Gastrocnemius medialis (tissue), 4 donors: Measurements from ENCODE around the gene PGA4. TPM values are rescaled to one million over a fixed set of nuclear protein-coding genes. Genes with fewer than 3 reads are reported as not detected.
"Not testable (repeated sequence)": the region's sequence is repeated elsewhere in the genome, so short reads cannot be mapped to it uniquely, and the experiment has no call there.

Source experiments
- ATAC-seq, 2 donors: fragments of 150-250 bp; one replicate each; pipeline ENCODE4 v1.9.1; 2016
- DNase-seq, 2 donors: peaks; one replicate each; pipeline ENCODE4 v3.0.0-alpha.2; 2019
- H3K27ac ChIP-seq, 4 donors: fragments of 200-600 bp; sonication (generic); 1 replicate in 1 of 4; 2 replicates in 3 of 4; pipeline ENCODE4 v1.5.1; 2016 to 2018; ENCODE audit warnings: mild to moderate bottlenecking in 2 of 4, moderate library complexity in 1 of 4
- H3K27me3 ChIP-seq, 3 donors: fragments of 200-600 bp; sonication (generic) in 2 of 3; 1 replicate in 1 of 3; 2 replicates in 2 of 3; pipeline versions ENCODE4 v1.5.1 to v1.6.0; 2016 to 2019; ENCODE audit warnings: mild to moderate bottlenecking in 1 of 3, moderate library complexity in 1 of 3
- H3K36me3 ChIP-seq, 2 donors: fragments of 200-600 bp; sonication (generic) in 1 of 2; one replicate each; pipeline ENCODE4 v1.5.1; 2017 to 2018
- H3K4me1 ChIP-seq, 2 donors: fragments of 200-600 bp; sonication (generic) in 1 of 2; one replicate each; pipeline ENCODE4 v1.5.1; 2016 to 2017; ENCODE audit warnings: mild to moderate bottlenecking in 2 of 2
- H3K4me3 ChIP-seq, 4 donors: fragments of 200-600 bp; sonication (generic) in 3 of 4; 1 replicate in 1 of 4; 2 replicates in 3 of 4; pipeline ENCODE4 v1.5.1; 2016 to 2019; ENCODE audit warnings: mild to moderate bottlenecking in 2 of 4
- H3K9me3 ChIP-seq, 3 donors: fragments of 200-600 bp; sonication (generic) in 2 of 3; 1 replicate in 1 of 3; 2 replicates in 2 of 3; pipeline ENCODE4 v1.5.1; 2016 to 2019
- POLR2A ChIP-seq, 2 donors: fragments of 450-650 bp; IDR thresholded peaks; one replicate each; pipeline ENCODE4 v1.6.1; 2017; ENCODE audit warnings: antibody characterized with exemption in 2 of 2, mild to moderate bottlenecking in 2 of 2, moderate library complexity in 2 of 2
- in situ Hi-C, 4 donors: fragments of 200-750 bp; cut with MboI; loops; one replicate each; pipeline versions ENCODE4 v1.15.0 to v1.8.0; 2017; ENCODE audit warnings: low sequenced_read_pairs in 4 of 4
- intact Hi-C: fragments of 100-400 bp; cut with DNase I; formaldehyde crosslinking; loops from one replicate; pipeline ENCODE4 v1.15.1; 2023; ENCODE audit warnings: low total_unique reads
- total RNA-seq, 4 donors: library from RNA; depleted of rRNA; stranded (reverse); fragments of >200 nt; gene quantifications; one replicate each; pipeline versions ENCODE4 v1.1.0 to v1.2.3, GENCODE V29; 2016
- TF ChIP-seq, protein P1 (sequence below), 5 experiments: fragments of 450-650 bp in 3 of 5; fragments of 200-600 bp in 2 of 5; sonication (generic) in 2 of 5; IDR thresholded peaks in 4 of 5; conservative IDR thresholded peaks in 1 of 5; 1 replicate in 4 of 5; 2 replicates in 1 of 5; pipeline ENCODE4 v1.5.1; 2016 to 2019; ENCODE audit warnings: antibody characterized with exemption in 5 of 5, mild to moderate bottlenecking in 3 of 5, moderate library complexity in 3 of 5

PGA4 gene
- total RNA-seq, 4 donors from 2014 or later: 1.6 to 1.9 TPM; not detected in 2

DNA sequence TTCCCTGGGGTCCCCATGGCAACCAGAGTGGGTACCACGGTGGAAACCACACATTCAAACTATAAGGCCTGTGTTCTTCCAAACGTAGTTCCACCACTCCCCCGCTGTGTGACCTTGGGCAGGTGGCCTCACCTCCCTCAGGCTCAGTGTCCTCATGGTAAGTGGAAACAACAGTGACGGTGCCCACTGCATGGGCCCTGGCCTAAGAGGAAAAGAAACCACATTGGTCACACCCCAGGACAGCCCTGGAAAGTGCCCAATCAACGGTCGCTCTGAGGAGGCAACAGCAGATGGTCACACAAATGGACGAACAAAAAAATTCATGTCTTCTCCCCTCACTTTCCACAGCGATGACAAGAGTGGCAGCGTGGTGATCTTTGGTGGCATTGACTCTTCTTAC lies 25.9 kb downstream of the PGA4 start:
- H3K36me3 ChIP-seq, H3K4me1 ChIP-seq, H3K27me3 ChIP-seq, DNase-seq, ATAC-seq, in situ Hi-C loops, intact Hi-C loops, H3K9me3 ChIP-seq, H3K4me3 ChIP-seq, H3K27ac ChIP-seq: not testable (repeated sequence)

DNA sequence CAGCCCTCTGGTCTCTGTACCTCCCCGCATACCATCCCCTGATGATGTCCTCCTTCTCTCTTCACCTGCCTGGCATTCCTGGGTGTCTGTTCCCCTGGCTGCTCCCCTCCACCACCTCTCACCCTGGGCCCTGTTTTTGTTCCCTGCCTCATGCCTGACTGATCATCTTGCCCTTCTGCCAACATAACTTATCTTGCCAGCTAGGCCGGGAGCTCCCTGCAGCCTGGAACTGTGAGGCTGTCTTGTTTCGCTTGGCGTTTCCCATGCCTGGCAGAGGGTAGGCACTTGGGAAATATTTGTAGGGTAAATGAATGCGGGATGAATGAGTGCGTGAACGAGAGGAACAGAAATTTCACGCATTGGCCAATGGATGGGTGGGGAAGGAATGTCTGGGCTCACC lies 27.1 kb downstream of the PGA4 start:
- ATAC-seq, DNase-seq, intact Hi-C loops, H3K9me3 ChIP-seq, H3K27me3 ChIP-seq, H3K4me3 ChIP-seq, H3K36me3 ChIP-seq, in situ Hi-C loops, H3K27ac ChIP-seq, H3K4me1 ChIP-seq: not testable (repeated sequence)

DNA sequence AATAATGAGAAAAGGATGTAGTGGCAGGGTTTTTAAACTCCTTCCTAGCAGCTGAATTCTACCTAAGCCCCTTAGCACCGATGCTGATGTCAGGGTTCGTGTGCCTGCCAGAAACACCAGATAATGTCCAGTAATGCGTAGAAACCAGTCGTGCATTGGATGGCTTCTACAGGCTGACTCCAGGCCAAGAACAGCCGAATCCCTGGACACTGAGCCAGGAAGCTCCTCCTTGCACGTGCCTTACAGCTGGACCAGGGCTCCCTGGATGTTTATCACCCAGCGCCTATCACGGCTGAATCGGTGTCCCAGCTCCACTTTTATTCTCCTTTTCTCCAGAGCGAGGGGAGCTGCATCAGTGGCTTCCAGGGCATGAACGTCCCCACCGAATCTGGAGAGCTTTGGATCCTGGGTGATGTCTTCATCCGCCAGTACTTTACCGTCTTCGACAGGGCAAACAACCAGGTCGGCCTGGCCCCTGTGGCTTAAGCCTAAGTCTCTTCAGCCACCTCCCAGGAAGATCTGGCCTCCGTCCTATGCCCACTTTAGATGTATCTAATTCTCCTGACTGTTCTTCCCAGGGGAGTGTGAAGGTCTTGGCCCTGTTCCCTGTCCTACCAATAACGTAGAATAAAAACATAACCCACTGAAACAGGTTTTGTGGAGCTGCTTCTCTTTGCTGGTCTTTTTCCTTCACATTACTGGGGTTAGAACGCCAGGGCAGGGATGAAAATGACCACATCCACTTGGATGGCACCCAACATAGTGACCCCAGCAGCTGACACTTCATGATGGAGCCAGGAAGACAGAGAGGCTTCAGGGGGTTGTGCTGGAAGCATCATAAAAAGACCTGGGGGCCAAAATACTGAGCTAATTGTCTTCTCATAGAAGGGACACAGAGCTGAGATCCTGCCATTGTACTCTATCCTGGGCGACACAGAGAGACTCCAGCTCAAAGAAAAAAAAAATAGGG lies 28.9 kb downstream of the PGA4 start:
- H3K4me1 ChIP-seq, H3K4me3 ChIP-seq, H3K9me3 ChIP-seq, in situ Hi-C loops, H3K27ac ChIP-seq, intact Hi-C loops, H3K36me3 ChIP-seq, H3K27me3 ChIP-seq: not testable (repeated sequence)
- DNase-seq (peak in 1 of 2 donors; percentile 36), ATAC-seq (peak in 1 of 2 donors; percentile 68)

DNA sequence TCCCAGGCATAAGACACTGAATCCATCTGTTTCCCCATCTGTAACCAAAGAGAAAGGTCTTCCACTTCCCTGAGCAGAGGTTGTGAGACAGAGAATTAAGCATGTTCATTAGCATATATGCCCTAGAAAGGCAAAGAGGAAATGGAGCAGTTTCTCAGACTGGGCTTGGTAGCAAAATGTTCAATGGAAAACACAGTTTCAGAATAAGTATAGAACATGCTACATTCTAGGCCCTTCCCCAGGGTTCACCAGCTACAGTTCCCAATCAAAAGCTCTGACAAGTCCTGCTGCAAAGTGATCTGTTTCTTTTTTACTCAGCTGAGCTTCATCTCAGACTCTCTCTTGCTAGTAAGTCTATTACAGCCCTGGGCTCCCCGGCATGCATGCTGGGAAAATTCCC lies 30.2 kb downstream of the PGA4 start:
- H3K4me1 ChIP-seq, intact Hi-C loops, ATAC-seq, H3K27me3 ChIP-seq, in situ Hi-C loops, H3K9me3 ChIP-seq, H3K4me3 ChIP-seq, H3K27ac ChIP-seq, H3K36me3 ChIP-seq, DNase-seq: not testable (repeated sequence)

DNA sequence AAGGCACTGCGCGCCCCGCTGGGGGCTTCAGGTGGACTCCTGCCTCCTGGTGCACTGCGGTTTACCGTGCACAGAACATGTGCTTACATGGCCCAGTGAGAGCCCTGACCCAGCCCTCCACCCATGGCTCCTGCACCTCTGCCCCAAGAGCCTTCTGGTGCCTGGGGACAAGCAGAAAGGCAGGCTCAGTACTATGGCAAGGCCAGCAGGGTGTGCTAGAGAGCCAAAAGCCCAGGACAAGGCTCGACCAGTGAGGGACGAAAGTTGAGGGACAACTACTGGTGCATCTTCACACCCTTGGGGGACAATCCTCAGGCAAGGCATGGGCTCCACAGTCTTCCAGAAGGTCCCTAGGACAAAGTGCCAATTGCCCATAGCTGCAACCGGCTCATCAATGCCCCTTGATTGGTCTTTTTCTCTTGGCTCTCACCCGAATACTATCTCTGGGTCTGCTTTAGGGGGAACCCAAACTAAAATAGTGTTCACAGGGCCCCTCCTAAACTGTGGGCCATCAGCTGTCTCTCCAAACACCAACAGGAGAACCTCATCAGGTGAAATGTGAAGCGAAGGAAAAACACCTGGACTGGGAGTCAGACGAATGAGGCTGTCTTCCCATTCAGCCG lies 32.4 kb downstream of the PGA4 start:
- no peaks in the 10 kb centered on the region for H3K9me3 ChIP-seq
- H3K36me3 ChIP-seq: no peaks in the 10 kb centered on the region
- in situ Hi-C loops (no loop called here), intact Hi-C loops (no loop called here)
- no peak overlapping the region for H3K27ac ChIP-seq
- ATAC-seq (peak in 1 of 2 donors; percentile 56), DNase-seq (peak; percentile 10 to 18)
- H3K4me1 ChIP-seq: no peaks in the 10 kb centered on the region
- no peaks in the 10 kb centered on the region for H3K27me3 ChIP-seq
- TF ChIP-seq, protein P1, sequence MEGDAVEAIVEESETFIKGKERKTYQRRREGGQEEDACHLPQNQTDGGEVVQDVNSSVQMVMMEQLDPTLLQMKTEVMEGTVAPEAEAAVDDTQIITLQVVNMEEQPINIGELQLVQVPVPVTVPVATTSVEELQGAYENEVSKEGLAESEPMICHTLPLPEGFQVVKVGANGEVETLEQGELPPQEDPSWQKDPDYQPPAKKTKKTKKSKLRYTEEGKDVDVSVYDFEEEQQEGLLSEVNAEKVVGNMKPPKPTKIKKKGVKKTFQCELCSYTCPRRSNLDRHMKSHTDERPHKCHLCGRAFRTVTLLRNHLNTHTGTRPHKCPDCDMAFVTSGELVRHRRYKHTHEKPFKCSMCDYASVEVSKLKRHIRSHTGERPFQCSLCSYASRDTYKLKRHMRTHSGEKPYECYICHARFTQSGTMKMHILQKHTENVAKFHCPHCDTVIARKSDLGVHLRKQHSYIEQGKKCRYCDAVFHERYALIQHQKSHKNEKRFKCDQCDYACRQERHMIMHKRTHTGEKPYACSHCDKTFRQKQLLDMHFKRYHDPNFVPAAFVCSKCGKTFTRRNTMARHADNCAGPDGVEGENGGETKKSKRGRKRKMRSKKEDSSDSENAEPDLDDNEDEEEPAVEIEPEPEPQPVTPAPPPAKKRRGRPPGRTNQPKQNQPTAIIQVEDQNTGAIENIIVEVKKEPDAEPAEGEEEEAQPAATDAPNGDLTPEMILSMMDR (IDR thresholded peaks at IDR 0.05 in 4 of 5, conservative IDR thresholded peaks at IDR 0.05 in 1 of 5): peak; percentile 20 to 71 (median 53)
- no peak for TF ChIP-seq POLR2A (IDR thresholded peaks at IDR 0.05)
- H3K4me3 ChIP-seq: no peak overlapping the region

DNA sequence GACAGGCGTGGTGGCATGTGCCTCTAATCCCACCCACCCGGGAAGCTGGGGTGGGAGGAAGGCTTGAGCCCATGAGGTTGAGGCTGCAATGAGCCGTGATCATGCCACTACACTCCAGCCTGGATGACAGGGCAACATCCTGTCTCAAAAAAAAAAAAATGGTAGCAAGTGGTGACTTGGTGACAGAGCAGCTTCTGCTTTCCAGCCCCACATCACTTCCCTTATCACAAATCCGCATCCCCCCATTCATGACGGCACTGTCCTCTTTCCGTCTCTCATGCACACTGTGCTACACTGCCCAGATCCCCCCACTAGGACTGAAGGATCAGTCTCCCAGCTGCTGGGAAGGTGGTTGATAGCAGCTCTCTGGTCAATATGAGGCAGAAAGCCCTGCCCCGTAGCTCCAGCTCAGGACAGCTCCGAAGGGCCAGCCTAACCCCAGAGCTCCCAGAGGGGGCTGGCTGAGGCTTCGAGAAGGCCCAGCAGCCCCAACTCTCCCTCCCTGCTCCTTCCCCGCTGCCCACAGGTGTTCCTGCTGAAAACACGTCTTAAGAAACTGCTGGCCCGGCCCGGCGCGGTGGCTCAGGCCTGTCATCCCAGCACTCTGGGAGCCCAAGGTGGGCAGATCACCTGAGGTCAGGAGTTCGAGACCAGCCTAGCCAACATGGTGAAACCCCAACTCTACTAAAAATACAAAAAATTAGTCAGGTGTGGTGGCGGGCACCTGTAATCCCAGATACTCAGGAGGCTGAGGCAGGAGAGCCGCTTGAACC lies 34.7 kb downstream of the PGA4 start:
- TF ChIP-seq, protein P1 (IDR thresholded peaks at IDR 0.05 in 4 of 5, conservative IDR thresholded peaks at IDR 0.05 in 1 of 5): no peak
- no peak for TF ChIP-seq POLR2A (IDR thresholded peaks at IDR 0.05)
- no peaks in the 10 kb centered on the region for H3K27me3 ChIP-seq
- H3K4me3 ChIP-seq: no peak overlapping the region
- DNase-seq (no peak), ATAC-seq (no peak)
- in situ Hi-C loops (no loop called here), intact Hi-C loops (no loop called here)
- no peaks in the 10 kb centered on the region for H3K36me3 ChIP-seq
- H3K27ac ChIP-seq: no peak overlapping the region
- H3K9me3 ChIP-seq: no peaks in the 10 kb centered on the region
- no peaks in the 10 kb centered on the region for H3K4me1 ChIP-seq
